ENCODE results near the gene REV3L. TPM values are rescaled to one million over a fixed set of nuclear protein-coding genes. Genes with fewer than 3 reads are reported as not detected.
A peak's percentile ranks its signal among the peaks of the same experiment; 100 is the strongest.
"Not testable (repeated sequence)": the region's sequence is repeated elsewhere in the genome, so short reads cannot be mapped to it uniquely, and the experiment has no call there.

Gene REV3L
- total RNA-seq, 1 donor from 2014 or later = 23.0 TPM

DNA sequence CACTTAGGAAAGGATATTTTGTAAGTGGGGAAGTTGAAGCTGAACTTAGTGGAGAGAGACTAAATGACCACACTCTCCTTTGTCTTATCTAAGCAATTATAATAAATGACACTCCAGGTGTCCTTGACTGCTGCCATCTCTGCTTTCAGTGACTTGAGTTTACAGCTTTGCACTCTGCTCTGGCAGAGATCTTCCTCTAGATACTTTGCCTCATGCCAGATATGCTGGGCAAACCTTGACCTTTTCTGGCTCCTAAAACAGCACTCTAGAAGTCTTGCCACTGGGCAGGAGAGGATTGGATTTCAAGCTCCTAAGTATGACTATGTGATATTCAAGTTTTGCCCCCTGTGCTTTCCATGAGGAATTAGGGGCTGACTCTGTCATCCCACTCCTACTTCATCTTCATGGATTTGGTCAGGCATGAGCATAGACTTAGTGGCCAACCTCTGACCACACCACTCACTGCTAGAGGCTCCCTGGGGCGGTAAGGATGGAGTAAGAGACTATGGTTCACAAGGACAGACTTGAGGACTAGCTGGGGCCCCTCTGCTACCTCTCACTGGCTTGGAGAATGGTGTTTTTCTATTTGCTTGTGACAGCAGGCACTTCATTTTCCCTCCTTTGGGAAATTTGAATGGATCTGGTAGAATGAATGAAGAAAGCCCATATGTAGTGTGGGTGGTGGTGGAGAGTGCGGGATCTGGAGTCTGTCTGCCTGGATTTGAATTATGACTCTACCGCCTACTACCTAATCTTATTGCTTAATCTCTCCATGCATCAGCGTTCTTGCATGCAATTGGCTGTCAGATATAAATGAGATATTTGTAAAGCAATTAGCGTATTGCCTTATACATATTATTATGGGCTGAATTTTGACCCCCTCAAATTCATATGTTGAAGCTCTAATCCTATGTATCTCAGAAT lies 191.4 kb downstream of the REV3L start:
- Histone ChIP-seq H3K27me3 (ENCODE audit: insufficient read depth, low read length) (no peaks in the 10 kb centered on the region), H3K4me3 (ENCODE audit: insufficient read depth, low read depth, low read length) (no peak overlapping the region), H3K9me3 (ENCODE audit: insufficient read depth, low read depth, low read length) (no peaks in the 10 kb centered on the region), H3K27ac (ENCODE audit: low read depth, low read length) (no peak overlapping the region), H3K36me3 (ENCODE audit: insufficient read depth, low read length) (no peaks in the 10 kb centered on the region), H2AFZ (ENCODE audit: low read depth, low read length) (no peak overlapping the region), H3K4me1 (ENCODE audit: insufficient read depth, low read length) (peaks cover 8% of the 10 kb centered on the region), H3K9ac (ENCODE audit: low read length) (no peak overlapping the region), H3K79me2 (ENCODE audit: insufficient read depth, low read length) (no peaks in the 10 kb centered on the region), H3K4me2 (ENCODE audit: low read length) (no peak overlapping the region), H4K20me1 (ENCODE audit: insufficient read depth, low read length) (no peaks in the 10 kb centered on the region)
- no peaks in the 10 kb centered on the region for H3K27me3 Mint-ChIP-seq (ENCODE audit: low read depth, unreplicated experiment)
- DNase-seq (ENCODE audit: low read depth) (peak; percentile 13), FAIRE-seq (no peak)
- H3K27ac Mint-ChIP-seq (ENCODE audit: unreplicated experiment) = no peak overlapping the region
- H3K4me3 Mint-ChIP-seq (ENCODE audit: unreplicated experiment) = no peak overlapping the region
- TF ChIP-seq EZH2 (IDR thresholded peaks at IDR 0.05; ENCODE audit: insufficient read depth, low read length) = no peak
- TF ChIP-seq, protein P1, sequence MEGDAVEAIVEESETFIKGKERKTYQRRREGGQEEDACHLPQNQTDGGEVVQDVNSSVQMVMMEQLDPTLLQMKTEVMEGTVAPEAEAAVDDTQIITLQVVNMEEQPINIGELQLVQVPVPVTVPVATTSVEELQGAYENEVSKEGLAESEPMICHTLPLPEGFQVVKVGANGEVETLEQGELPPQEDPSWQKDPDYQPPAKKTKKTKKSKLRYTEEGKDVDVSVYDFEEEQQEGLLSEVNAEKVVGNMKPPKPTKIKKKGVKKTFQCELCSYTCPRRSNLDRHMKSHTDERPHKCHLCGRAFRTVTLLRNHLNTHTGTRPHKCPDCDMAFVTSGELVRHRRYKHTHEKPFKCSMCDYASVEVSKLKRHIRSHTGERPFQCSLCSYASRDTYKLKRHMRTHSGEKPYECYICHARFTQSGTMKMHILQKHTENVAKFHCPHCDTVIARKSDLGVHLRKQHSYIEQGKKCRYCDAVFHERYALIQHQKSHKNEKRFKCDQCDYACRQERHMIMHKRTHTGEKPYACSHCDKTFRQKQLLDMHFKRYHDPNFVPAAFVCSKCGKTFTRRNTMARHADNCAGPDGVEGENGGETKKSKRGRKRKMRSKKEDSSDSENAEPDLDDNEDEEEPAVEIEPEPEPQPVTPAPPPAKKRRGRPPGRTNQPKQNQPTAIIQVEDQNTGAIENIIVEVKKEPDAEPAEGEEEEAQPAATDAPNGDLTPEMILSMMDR (IDR thresholded peaks at IDR 0.05; ENCODE audit: insufficient read depth, low read depth, low read length) = no peak
- H3K9me3 Mint-ChIP-seq (ENCODE audit: unreplicated experiment) = no peaks in the 10 kb centered on the region
- H3K36me3 Mint-ChIP-seq (ENCODE audit: low read depth, unreplicated experiment) = peaks cover 15% of the 10 kb centered on the region
- peaks cover 9% of the 10 kb centered on the region for H3K4me1 Mint-ChIP-seq (ENCODE audit: low read depth, unreplicated experiment)

DNA sequence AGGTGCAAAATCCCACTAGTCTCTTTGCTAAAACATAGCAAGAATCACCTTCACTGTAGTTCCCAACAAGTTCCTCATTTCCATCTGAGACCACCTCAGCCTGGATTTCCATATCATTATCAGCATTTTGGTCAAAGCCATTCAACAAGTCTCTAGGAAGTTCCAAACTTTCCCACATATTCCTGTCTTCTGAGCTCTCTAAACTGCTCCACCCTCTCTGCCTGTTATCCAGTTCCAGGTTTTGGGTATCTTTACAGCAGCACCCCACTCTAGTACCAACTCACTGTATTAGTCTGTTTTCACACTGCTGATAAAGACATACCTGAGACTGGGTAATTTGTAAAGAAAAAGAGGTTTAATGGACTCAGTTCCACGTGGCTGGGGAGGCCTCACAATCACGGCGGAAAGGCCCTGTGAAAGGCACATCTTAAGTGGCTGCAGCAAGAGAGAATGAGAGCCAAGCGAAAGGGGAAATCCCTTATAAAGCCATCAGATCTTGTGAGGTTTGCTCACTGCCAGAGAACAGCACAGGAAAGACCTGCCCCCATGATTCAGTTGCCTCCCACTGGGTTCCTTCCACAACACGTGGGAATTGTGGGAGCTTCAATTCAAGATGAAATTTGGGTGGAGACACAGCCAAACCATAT lies 192.2 kb downstream of the REV3L start:
- not testable (repeated sequence) for H3K27me3 ChIP-seq (ENCODE audit: insufficient read depth, low read length); H3K9me3 ChIP-seq (ENCODE audit: insufficient read depth, low read depth, low read length); H3K27ac Mint-ChIP-seq (ENCODE audit: unreplicated experiment); FAIRE-seq; H3K4me1 ChIP-seq (ENCODE audit: insufficient read depth, low read length); H3K4me3 ChIP-seq (ENCODE audit: insufficient read depth, low read depth, low read length); H3K27ac ChIP-seq (ENCODE audit: low read depth, low read length); H3K27me3 Mint-ChIP-seq (ENCODE audit: low read depth, unreplicated experiment); H3K4me3 Mint-ChIP-seq (ENCODE audit: unreplicated experiment); H3K36me3 ChIP-seq (ENCODE audit: insufficient read depth, low read length); H2AFZ ChIP-seq (ENCODE audit: low read depth, low read length); H4K20me1 ChIP-seq (ENCODE audit: insufficient read depth, low read length); H3K9ac ChIP-seq (ENCODE audit: low read length); H3K9me3 Mint-ChIP-seq (ENCODE audit: unreplicated experiment); H3K4me2 ChIP-seq (ENCODE audit: low read length); H3K79me2 ChIP-seq (ENCODE audit: insufficient read depth, low read length); H3K4me1 Mint-ChIP-seq (ENCODE audit: low read depth, unreplicated experiment)
- DNase-seq (ENCODE audit: low read depth) = peak; percentile 42
- H3K36me3 Mint-ChIP-seq (ENCODE audit: low read depth, unreplicated experiment) = peaks cover 15% of the 10 kb centered on the region

DNA sequence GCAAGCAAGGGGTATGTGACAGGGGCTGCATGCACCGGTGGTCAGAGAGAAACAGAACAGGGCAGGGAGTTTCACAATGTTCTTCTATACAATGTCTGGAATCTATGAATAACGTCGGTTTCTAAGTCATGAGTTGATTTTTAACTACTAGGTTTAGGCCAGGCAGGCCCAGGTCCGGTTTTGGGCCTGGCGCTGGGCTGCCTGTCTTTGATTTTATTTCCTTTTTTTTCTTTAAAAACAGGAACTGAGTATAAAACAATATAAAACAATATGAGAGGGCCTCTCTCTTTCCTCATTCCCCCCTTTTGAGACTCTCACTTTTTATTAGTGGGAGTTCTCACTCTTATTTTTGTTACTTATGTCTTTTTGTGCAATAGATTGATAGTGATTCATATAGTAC lies 198.7 kb downstream of the REV3L start:
- not testable (repeated sequence) for H2AFZ ChIP-seq (ENCODE audit: low read depth, low read length); H3K9me3 Mint-ChIP-seq (ENCODE audit: unreplicated experiment); H3K79me2 ChIP-seq (ENCODE audit: insufficient read depth, low read length); H3K4me3 ChIP-seq (ENCODE audit: insufficient read depth, low read depth, low read length); H3K4me2 ChIP-seq (ENCODE audit: low read length); FAIRE-seq; H3K27me3 Mint-ChIP-seq (ENCODE audit: low read depth, unreplicated experiment); H3K9me3 ChIP-seq (ENCODE audit: insufficient read depth, low read depth, low read length); H3K27ac Mint-ChIP-seq (ENCODE audit: unreplicated experiment); H4K20me1 ChIP-seq (ENCODE audit: insufficient read depth, low read length); H3K27ac ChIP-seq (ENCODE audit: low read depth, low read length); H3K4me1 ChIP-seq (ENCODE audit: insufficient read depth, low read length); H3K36me3 ChIP-seq (ENCODE audit: insufficient read depth, low read length); H3K4me3 Mint-ChIP-seq (ENCODE audit: unreplicated experiment); H3K27me3 ChIP-seq (ENCODE audit: insufficient read depth, low read length); DNase-seq (ENCODE audit: low read depth); H3K4me1 Mint-ChIP-seq (ENCODE audit: low read depth, unreplicated experiment); H3K9ac ChIP-seq (ENCODE audit: low read length)
- peaks cover 22% of the 10 kb centered on the region for H3K36me3 Mint-ChIP-seq (ENCODE audit: low read depth, unreplicated experiment)
